Measurements from ENCODE around the gene FNDC3B. TPM values are rescaled to one million over a fixed set of nuclear protein-coding genes. Genes with fewer than 3 reads are reported as not detected.

Gene FNDC3B
- total and polyA plus RNA-seq, 2 of the 8 experiments (the other 6 are each of a cell fraction or from before 2014, with no cell fraction given): 14.1 to 44.4 TPM

DNA sequence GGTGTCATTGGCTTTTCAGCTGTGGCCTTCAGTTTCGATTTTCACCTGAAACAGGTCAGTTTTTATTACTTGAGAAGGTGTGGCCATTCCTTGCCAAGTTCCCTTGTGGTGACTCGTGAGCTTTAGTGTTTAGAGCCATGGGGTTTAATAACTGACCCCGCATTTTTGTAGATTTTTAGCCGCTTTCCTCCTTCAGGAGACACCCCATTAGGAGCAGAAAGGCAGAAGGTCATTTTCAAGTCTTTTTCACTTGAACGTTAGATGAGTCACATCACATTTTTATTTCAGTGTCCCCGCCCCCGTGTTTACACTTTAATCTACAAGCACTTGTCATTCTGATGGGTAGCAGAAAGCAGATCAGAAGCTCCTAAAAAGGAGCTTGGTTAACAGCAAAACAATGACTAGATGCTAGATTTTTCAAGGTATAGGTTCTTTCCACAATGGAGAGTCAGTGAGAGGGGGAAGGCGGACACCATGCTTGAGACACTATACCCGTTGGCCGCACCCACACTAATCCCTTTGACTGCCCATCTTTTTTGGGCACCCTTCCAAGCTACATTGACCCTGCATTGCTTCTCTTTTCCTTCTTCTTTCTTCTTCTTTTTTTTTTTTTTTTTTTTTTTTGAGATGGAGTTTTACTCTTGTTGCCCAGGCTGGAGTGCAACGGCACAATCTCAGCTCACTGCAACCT, 276.2 kb downstream of the FNDC3B start:
- Histone ChIP-seq H3K56ac (replicated peaks; ENCODE audit: insufficient read length, low read depth, low read length) (no peak overlapping the region), H3K79me2 (ENCODE audit: control insufficient read depth in 1 of 2, insufficient read depth in 2 of 2, low read length in 2 of 2) (no peaks in the 10 kb centered on the region), H2BK12ac (ENCODE audit: low read depth, low read length) (no peak overlapping the region), H2BK5ac (ENCODE audit: low read depth, low read length) (no peak overlapping the region), H3K4me3 (ENCODE audit: extremely low read depth in 1 of 4, insufficient read depth in 2 of 4, low read depth in 3 of 4, low read length in 4 of 4) (no peak overlapping the region), H3K14ac (ENCODE audit: insufficient read length) (no peak overlapping the region), H4K20me1 (replicated peaks in 1 of 2; ENCODE audit: control insufficient read depth in 1 of 2, insufficient read depth in 2 of 2, low read length in 2 of 2) (no peaks in the 10 kb centered on the region), H2AK5ac (ENCODE audit: low read depth, low read length) (no peak overlapping the region), H3K4me2 (ENCODE audit: insufficient read depth in 1 of 2, low read depth in 2 of 2, low read length in 2 of 2) (no peak overlapping the region), H3K36me3 (ENCODE audit: control insufficient read depth in 2 of 4, insufficient read depth in 4 of 4, low read length in 3 of 4) (peaks cover 4 to 32% (median 10%) of the 10 kb centered on the region in 4 experiments; a peak in 6 of 8 replicates), H3K4ac (replicated peaks; ENCODE audit: insufficient read length, low read depth, low read length) (no peak overlapping the region), H2BK20ac (ENCODE audit: low read length) (no peak overlapping the region), H2AFZ (ENCODE audit: low read length) (no peak overlapping the region), H3K23me2 (ENCODE audit: low read depth, low read length) (no peaks in the 10 kb centered on the region), H3K18ac (ENCODE audit: extremely low read depth, low read length) (no peak overlapping the region), H4K5ac (ENCODE audit: insufficient read length, low read depth, low read length) (no peak overlapping the region), H3K9me3 (ENCODE audit: insufficient read depth in 2 of 2, low read depth in 1 of 2, low read length in 1 of 2) (no peaks in the 10 kb centered on the region), H2BK15ac (ENCODE audit: low read length) (no peak overlapping the region), H4K8ac (ENCODE audit: extremely low read depth, insufficient read depth, low read length) (no peak overlapping the region), H3K27ac (ENCODE audit: low read depth, low read length) (no peak overlapping the region), H2BK120ac (replicated peaks; ENCODE audit: low read depth, low read length) (no peak overlapping the region), H3K4me1 (replicated peaks in 1 of 4; ENCODE audit: control insufficient read depth in 3 of 4, insufficient read depth in 4 of 4, low read length in 3 of 4) (peaks cover 0 to 9% (median 0%) of the 10 kb centered on the region in 4 experiments; a peak in 1 of 7 replicates), H3K27me3 (replicated peaks in 1 of 4; ENCODE audit: control insufficient read depth in 3 of 4, extremely low read depth in 1 of 4, insufficient read depth in 3 of 4, low read length in 3 of 4) (no peaks in the 10 kb centered on the region), H3K79me1 (ENCODE audit: low read depth, low read length) (no peaks in the 10 kb centered on the region; the same call in 1 of the 2 replicates), H3K9ac (replicated peaks in 1 of 4; ENCODE audit: extremely low read depth in 1 of 4, low read depth in 3 of 4, low read length in 3 of 4) (no peak overlapping the region), H3K23ac (ENCODE audit: insufficient read length) (no peak overlapping the region), H4K91ac (replicated peaks; ENCODE audit: insufficient read length, low read length) (no peak overlapping the region)
- 82% methylated on average over 11 of the region's 11 CpGs; no CpG with 5 or more reads in 1 of the 2 experiments for WGBS, 2 experiments (ENCODE audit: extremely low coverage in 1 of 2, insufficient coverage in 1 of 2, insufficient read length in 1 of 2, insufficient replicate concordance in 2 of 2, low coverage in 1 of 2, low lambda C conversion rate in 2 of 2, missing lambda C conversion rate in 1 of 2)
- no peak for FAIRE-seq
- no peak for DNase-seq (ENCODE audit: low read depth in 1 of 2, low spot score in 2 of 2)
- ChIA-PET CTCF (ENCODE audit: partially characterized antibody) (interaction anchor here (0.9 to 4.9 kb wide), 6 partner anchors 13 to 701 kb away, joined by 3 to 20 read pairs (median 4); no protein-coding TSS in a partner anchor), POLR2A (ENCODE audit: partially characterized antibody) (no interaction called here)
- TF ChIP-seq HDAC2 (IDR thresholded peaks at IDR 0.05; ENCODE audit: borderline replicate concordance in 1 of 2, low read depth in 2 of 2, low read length in 2 of 2) (no peak), POLR2A (IDR thresholded peaks at IDR 0.05; ENCODE audit: control extremely low read depth in 1 of 2, low read depth in 2 of 2, low read length in 2 of 2) (no peak), TAF1 (IDR thresholded peaks at IDR 0.05; ENCODE audit: low read depth, low read length) (no peak)
